Mucosa of rectum (tissue), 2 donors: ENCODE measurements around the gene DBNDD2.

Experiments used
- H3K27ac ChIP-seq, 2 donors: one replicate each; pipeline ENCODE4 v1.7.0; 2013; ENCODE audit warnings: inconsistent platforms in 2 of 2, low read depth in 2 of 2, low read length in 2 of 2
- H3K27me3 ChIP-seq, 2 donors: one replicate each; pipeline ENCODE4 v1.7.0; 2013; ENCODE audit warnings: low read length in 2 of 2; ENCODE audit not compliant: control insufficient read depth in 2 of 2, insufficient read depth in 2 of 2
- H3K36me3 ChIP-seq, 2 donors: one replicate each; pipeline ENCODE4 v1.7.0; 2013; ENCODE audit warnings: low read length in 2 of 2; ENCODE audit not compliant: control insufficient read depth in 2 of 2, insufficient read depth in 2 of 2
- H3K4me1 ChIP-seq, 2 donors: one replicate each; pipeline ENCODE4 v1.7.0; 2013; ENCODE audit warnings: low read length in 2 of 2, mild to moderate bottlenecking in 1 of 2; ENCODE audit not compliant: control insufficient read depth in 2 of 2, insufficient read depth in 2 of 2
- H3K4me3 ChIP-seq, 2 donors: one replicate each; pipeline ENCODE4 v1.7.0; 2013; ENCODE audit warnings: low read length in 2 of 2
- H3K9ac ChIP-seq, 2 donors: one replicate each; pipeline ENCODE4 v1.7.0; 2013; ENCODE audit warnings: low read length in 2 of 2, low read depth in 1 of 2, mild to moderate bottlenecking in 1 of 2
- H3K9me3 ChIP-seq, 2 donors: one replicate each; pipeline ENCODE4 v1.7.0; 2013; ENCODE audit warnings: low read length in 2 of 2; ENCODE audit not compliant: control insufficient read depth in 2 of 2
- donor health status: healthy.
- donor health status: Normal muscosa, but diverticular disease.

DBNDD2 gene

DNA sequence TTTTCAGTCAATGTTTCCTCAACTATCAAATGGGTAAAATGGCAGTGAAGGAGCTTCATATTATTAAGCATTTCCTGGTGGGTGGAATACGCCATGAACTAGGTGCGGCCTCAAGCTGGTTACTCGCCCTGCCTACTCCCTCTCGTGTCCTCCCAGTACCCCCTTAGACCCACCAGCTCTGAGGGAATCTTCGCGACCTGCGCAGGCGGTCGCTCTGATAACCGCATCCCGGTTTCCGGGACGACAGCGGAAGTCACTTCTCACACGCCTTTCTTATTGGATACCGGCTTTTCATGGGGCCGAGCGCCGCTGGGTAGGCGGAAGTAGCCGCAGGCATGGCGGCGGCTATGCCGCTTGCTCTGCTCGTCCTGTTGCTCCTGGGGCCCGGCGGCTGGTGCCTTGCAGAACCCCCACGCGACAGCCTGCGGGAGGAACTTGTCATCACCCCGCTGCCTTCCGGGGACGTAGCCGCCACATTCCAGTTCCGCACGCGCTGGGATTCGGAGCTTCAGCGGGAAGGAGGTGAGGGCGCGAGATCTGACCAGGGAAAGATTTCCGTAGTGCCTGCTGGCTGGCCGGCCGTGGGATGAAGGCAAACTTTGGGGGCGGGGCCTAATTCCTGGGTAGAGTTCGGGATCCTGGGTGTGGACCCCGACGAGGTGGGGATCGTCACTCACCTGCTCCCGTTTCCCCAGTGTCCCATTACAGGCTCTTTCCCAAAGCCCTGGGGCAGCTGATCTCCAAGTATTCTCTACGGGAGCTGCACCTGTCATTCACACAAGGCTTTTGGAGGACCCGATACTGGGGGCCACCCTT is 7.9 kb downstream of the DBNDD2 start, which contains the start of gene PIGT:
Gene PIGT, plus strand, starts transcription at position 320 of the 816 bp plus-strand sequence. Its CDS starts 16 bp downstream, at position 336.
- H3K9me3 ChIP-seq = no peaks in the 10 kb centered on the region
- H3K4me3 ChIP-seq = peak within 1 kb of the TSS; percentile 92 to 97
- H3K36me3 ChIP-seq = peaks cover 12 to 25% of the 10 kb centered on the region in 2 donors
- peak within 1 kb of the TSS; percentile 89 to 94 for H3K9ac ChIP-seq
- peaks cover 50 to 63% of the 10 kb centered on the region in 2 donors for H3K4me1 ChIP-seq
- H3K27me3 ChIP-seq = no peaks in the 10 kb centered on the region
- peak within 1 kb of the TSS; percentile 85 to 87 for H3K27ac ChIP-seq

DNA sequence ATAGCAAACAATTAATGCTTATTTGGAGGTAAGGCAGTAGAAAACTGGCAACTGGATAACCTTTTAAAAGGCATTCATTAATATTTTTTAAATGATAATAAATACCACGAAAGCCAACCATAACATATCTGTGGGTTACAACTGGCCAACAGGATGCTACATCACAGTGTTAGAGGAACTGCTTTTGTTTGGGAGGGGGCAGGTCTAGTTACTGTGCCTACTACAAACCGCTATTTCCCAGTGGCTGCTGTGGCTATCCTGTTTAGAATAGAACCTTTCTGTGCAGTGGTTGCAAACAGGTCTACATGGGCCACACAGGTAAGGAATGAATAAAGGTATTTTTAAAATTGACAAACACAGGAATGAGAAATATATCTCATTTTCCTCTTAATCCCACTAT is 8.8 kb downstream of the DBNDD2 start:
- Histone ChIP-seq H3K27me3 (no peaks in the 10 kb centered on the region), H3K9ac (peak overlapping the region; percentile 89 to 94), H3K9me3 (no peaks in the 10 kb centered on the region), H3K36me3 (peaks cover 20 to 33% of the 10 kb centered on the region in 2 donors), H3K27ac (no peak overlapping the region), H3K4me1 (peaks cover 42 to 55% of the 10 kb centered on the region in 2 donors), H3K4me3 (peak overlapping the region; percentile 92 to 97)

DNA sequence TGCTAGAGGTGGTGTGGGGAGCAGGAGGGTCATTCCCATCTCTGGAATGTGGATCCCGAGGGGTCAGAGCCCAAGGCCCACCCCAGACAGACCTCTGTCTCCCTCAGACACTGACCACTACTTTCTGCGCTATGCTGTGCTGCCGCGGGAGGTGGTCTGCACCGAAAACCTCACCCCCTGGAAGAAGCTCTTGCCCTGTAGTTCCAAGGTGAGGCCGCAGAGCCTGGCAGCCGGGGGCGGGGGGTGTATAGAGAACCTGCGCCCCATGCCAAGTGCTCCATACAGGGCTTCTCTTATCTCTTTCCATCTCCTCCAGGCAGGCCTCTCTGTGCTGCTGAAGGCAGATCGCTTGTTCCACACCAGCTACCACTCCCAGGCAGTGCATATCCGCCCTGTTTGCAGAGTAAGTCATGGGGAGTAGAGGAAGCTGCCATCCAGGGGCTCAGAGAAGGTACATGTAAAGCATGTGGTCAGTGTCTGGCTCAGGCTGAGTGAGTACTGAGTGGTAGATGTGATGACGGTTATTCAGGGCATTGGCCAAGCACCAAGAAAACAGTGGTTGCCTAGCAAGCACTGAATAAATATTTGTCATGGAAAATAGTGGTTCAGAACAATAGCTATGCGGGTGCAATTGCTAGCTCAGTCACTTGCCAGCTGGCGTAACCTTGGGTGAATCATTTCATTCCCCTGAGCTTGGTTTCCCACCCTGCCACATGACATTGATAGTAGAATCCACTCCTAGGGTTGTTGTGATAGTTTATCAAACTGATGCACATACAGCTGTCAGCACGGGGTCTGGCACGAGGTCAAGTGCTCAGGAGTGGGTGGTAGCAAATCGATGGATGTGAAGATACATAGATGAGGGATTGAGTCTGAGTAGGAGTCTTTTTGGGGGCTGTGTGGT is 11.4 kb downstream of the DBNDD2 start:
- Histone ChIP-seq H3K36me3 (peaks cover 35 to 47% of the 10 kb centered on the region in 2 donors), H3K9ac (peak overlapping the region; percentile 48 to 57), H3K9me3 (no peaks in the 10 kb centered on the region), H3K4me1 (peaks cover 34 to 48% of the 10 kb centered on the region in 2 donors), H3K27me3 (no peaks in the 10 kb centered on the region), H3K4me3 (peak overlapping the region; percentile 38 to 42), H3K27ac (peak overlapping the region; percentile 88)

DNA sequence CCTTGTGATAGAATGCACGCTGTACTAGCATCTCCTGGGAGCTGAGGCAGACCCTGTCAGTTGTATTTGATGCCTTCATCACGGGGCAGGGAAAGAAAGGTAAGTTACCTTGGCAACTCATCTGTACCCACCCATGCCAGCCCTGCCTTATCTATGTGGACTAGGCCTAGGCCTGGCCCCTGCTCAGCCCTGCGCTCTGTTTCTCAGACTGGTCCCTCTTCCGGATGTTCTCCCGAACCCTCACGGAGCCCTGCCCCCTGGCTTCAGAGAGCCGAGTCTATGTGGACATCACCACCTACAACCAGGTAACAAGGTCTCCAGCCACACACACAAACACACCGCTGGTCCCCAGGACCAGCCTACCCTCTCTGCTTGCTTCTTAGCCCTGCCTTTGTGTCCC is 12.0 kb downstream of the DBNDD2 start:
- H3K9ac ChIP-seq = peak overlapping the region in 1 of 2 donors; percentile 9
- H3K4me3 ChIP-seq = no peak overlapping the region
- H3K9me3 ChIP-seq = no peaks in the 10 kb centered on the region
- peak overlapping the region; percentile 88 for H3K27ac ChIP-seq
- H3K36me3 ChIP-seq = peaks cover 40 to 52% of the 10 kb centered on the region in 2 donors
- H3K4me1 ChIP-seq = peaks cover 34 to 48% of the 10 kb centered on the region in 2 donors
- no peaks in the 10 kb centered on the region for H3K27me3 ChIP-seq

DNA sequence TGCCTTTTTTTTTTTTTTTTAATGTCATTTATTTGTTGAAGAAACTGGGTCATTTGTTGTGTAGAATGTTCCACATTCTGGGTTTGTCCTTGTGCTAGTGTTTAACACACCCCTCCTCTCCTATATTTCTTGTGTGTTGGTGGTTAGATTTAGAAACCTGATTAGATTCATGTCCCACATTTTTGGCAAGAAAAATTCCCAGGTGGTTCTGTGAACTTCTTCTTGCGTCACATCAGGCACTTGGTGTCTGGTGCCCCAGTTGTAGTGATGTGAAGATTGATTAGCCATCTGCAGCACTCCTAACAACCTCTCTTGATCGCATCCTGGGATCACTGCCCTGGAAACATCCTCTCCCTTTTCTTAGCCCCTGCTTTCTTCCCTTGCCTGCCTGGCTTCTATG is 15.6 kb downstream of the DBNDD2 start:
- H3K36me3 ChIP-seq = peaks cover 49 to 60% of the 10 kb centered on the region in 2 donors
- no peak overlapping the region for H3K4me3 ChIP-seq
- no peak overlapping the region for H3K27ac ChIP-seq
- H3K9me3 ChIP-seq = no peaks in the 10 kb centered on the region
- no peaks in the 10 kb centered on the region for H3K27me3 ChIP-seq
- H3K4me1 ChIP-seq = peaks cover 22 to 35% of the 10 kb centered on the region in 2 donors
- H3K9ac ChIP-seq = no peak overlapping the region

DNA sequence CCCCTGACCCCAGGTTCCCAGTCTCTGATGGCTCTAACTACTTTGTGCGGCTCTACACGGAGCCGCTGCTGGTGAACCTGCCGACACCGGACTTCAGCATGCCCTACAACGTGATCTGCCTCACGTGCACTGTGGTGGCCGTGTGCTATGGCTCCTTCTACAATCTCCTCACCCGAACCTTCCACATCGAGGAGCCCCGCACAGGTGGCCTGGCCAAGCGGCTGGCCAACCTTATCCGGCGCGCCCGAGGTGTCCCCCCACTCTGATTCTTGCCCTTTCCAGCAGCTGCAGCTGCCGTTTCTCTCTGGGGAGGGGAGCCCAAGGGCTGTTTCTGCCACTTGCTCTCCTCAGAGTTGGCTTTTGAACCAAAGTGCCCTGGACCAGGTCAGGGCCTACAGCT is 17.5 kb downstream of the DBNDD2 start:
- peaks cover 41 to 44% of the 10 kb centered on the region in 2 donors for H3K36me3 ChIP-seq

DNA sequence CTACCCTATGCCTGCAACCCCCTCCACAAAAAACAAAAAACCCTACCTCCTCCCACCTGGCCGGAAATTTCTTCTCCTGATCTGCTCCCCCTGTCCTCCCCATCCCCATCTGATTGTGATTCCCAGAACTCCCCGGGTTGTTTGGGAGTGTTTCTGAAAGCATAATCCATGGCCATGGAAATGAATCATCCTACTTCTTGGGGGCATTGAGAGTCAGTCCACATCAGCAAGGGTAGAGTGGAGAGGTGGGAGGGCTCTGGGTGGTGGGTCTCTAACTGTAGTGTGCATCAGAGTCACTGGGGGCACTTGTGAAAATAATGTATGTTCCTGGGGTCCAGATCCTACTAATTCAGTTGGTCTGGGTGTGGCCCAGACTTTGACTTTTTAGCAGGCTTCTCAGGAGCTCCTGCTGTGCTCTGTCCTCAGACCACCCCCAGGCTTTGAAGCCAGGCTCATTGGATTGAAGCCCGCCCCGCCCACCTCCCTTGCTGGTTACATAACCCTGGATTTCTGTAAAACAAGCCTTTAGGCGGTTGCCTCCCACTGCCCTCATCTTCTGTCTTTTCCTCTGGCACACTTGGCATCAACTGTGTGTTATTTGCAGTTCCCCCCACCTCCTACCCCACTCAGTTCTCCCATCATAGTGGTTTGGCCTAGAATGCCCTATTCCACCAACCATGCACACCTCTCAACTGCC is 18.4 kb downstream of the DBNDD2 start:
- H3K36me3 ChIP-seq = peaks cover 32 to 35% of the 10 kb centered on the region in 2 donors
- peaks cover 3 to 16% of the 10 kb centered on the region in 2 donors for H3K4me1 ChIP-seq
- no peaks in the 10 kb centered on the region for H3K27me3 ChIP-seq
- H3K9me3 ChIP-seq = no peaks in the 10 kb centered on the region
- no peak overlapping the region for H3K9ac ChIP-seq
- no peak overlapping the region for H3K4me3 ChIP-seq
- peak overlapping the region; percentile 16 to 66 for H3K27ac ChIP-seq

More for the DNA sequence above, 17.5 kb downstream of the DBNDD2 start:
- H3K27me3 ChIP-seq = no peaks in the 10 kb centered on the region
- H3K4me3 ChIP-seq = no peak overlapping the region
- H3K9ac ChIP-seq = no peak overlapping the region
- no peak overlapping the region for H3K27ac ChIP-seq
- no peaks in the 10 kb centered on the region for H3K9me3 ChIP-seq
- peaks cover 3 to 17% of the 10 kb centered on the region in 2 donors for H3K4me1 ChIP-seq

DNA sequence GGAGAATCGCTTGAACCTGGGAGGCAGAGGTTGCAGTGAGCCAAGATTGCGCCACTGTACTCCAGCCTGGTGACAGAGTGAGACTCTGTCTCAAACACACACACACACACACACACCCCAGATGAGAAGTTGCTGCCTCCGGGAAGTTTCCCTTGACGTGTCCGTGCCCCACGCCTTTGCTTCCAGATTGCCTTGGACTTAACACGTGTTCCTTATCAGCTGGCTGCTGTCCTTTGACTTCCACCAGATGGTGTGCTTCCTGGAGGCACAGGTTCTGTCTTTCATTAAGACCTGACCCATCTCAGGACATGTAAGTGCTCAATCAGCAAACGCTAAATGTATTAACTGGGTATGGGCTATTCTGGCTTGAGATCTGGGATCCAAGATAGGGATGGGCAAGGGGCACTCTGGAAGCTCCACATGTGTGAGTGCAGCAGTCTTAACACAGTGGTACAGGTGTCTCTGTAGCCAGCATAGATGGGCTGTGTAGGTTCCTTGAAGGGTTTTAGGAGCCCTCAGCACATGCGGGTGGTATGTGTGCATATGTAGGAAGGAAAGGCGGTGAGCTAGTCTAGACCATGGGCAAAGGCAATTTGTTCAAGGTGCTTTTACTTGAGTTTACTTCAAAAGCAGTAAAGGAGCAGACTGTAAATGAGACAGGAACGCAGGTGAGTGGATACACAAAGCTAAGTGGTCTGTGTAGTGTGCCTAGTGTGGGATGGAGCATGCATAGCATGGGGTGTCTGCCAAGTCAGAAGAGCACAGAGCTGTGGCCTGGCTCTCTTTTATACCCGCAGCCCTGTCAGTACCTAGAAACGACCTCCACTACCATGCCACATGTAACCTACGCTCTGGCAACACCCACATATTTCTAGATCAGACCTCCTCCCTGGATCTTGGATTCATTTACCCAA is 19.4 kb downstream of the DBNDD2 start:
- no peaks in the 10 kb centered on the region for H3K9me3 ChIP-seq
- peak overlapping the region; percentile 59 to 71 for H3K27ac ChIP-seq
- H3K36me3 ChIP-seq = peaks cover 26 to 28% of the 10 kb centered on the region in 2 donors
- no peak overlapping the region for H3K4me3 ChIP-seq
- H3K4me1 ChIP-seq = peaks cover 3 to 16% of the 10 kb centered on the region in 2 donors
- no peak overlapping the region for H3K9ac ChIP-seq
- H3K27me3 ChIP-seq = no peaks in the 10 kb centered on the region

DNA sequence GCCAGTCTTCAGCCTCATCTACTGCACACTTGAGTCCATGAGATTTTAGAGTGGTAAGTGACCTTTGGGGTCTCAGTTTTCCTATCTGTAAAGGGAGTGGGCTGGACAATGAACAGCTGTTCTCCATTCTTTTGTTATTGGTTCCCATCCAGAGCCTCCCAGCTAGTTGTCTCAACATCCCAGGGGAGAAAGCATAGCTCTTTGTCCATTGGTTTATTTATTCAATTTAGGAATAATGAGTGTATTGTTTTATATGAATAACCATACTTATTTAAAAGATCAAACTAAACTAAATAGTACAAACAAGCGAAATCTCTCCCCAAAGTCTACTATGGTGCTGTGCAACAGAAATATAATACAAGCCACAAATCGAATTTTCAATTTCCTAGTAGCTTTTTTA is 21.5 kb downstream of the DBNDD2 start:
- peaks cover 14 to 17% of the 10 kb centered on the region in 2 donors for H3K36me3 ChIP-seq
- H3K27me3 ChIP-seq = no peaks in the 10 kb centered on the region
- no peak overlapping the region for H3K4me3 ChIP-seq
- no peak overlapping the region for H3K9ac ChIP-seq
- no peak overlapping the region for H3K27ac ChIP-seq
- H3K9me3 ChIP-seq = no peaks in the 10 kb centered on the region
- H3K4me1 ChIP-seq = peaks cover 3 to 16% of the 10 kb centered on the region in 2 donors
